Adrenal gland (tissue), 5 donors: ENCODE results near the gene ATRAID.

Source experiments
- POLR2A ChIP-seq, 2 donors: fragments of 450-650 bp; IDR thresholded peaks; one replicate each; pipeline ENCODE4 v1.6.1; 2017; ENCODE audit warnings: antibody characterized with exemption in 2 of 2, mild to moderate bottlenecking in 2 of 2, moderate library complexity in 1 of 2
- TF ChIP-seq, protein P1 (sequence below), 6 experiments: fragments of 450-650 bp in 4 of 6; fragments of 200-600 bp in 2 of 6; sonication (generic) in 1 of 6; IDR thresholded peaks; 1 replicate in 5 of 6; 2 replicates in 1 of 6; pipeline versions ENCODE4 v1.5.1 to v1.8.0; 2016 to 2021; ENCODE audit warnings: antibody characterized with exemption in 6 of 6, mild to moderate bottlenecking in 2 of 6, moderate library complexity in 1 of 6
- donor health status: DM: no; HTN: no; CAD: no.

DNA sequence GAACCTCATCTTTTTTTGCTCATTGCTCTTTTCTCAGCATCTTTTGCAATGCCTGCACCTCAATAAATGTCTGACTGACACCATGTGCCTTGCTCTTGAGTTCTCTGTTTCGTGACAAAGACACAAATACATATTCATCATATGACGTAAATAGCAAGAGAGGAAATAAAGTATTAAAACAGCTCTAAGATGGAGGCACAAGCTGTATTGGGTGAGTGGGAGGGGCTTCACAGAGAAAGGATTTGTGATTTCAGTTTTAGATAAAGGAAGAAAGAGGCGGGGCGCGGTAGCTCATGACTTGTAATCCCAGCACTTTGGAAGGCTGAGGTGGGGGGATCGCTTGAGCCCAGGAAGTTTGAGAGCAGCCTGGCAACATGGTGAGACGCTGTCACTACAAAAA, 8.2 kb downstream of the ATRAID start:
- TF ChIP-seq, protein P1, sequence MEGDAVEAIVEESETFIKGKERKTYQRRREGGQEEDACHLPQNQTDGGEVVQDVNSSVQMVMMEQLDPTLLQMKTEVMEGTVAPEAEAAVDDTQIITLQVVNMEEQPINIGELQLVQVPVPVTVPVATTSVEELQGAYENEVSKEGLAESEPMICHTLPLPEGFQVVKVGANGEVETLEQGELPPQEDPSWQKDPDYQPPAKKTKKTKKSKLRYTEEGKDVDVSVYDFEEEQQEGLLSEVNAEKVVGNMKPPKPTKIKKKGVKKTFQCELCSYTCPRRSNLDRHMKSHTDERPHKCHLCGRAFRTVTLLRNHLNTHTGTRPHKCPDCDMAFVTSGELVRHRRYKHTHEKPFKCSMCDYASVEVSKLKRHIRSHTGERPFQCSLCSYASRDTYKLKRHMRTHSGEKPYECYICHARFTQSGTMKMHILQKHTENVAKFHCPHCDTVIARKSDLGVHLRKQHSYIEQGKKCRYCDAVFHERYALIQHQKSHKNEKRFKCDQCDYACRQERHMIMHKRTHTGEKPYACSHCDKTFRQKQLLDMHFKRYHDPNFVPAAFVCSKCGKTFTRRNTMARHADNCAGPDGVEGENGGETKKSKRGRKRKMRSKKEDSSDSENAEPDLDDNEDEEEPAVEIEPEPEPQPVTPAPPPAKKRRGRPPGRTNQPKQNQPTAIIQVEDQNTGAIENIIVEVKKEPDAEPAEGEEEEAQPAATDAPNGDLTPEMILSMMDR (IDR thresholded peaks at IDR 0.05): no peak
- no peak for TF ChIP-seq POLR2A (IDR thresholded peaks at IDR 0.05)
